Measurements from ENCODE around the gene SART3. TPM values are rescaled to one million over a fixed set of nuclear protein-coding genes. Genes with fewer than 3 reads are reported as not detected.

SART3 gene
- total and polyA plus RNA-seq, 4 donors, result 49.7 to 55.9 (median 52.6) TPM

DNA sequence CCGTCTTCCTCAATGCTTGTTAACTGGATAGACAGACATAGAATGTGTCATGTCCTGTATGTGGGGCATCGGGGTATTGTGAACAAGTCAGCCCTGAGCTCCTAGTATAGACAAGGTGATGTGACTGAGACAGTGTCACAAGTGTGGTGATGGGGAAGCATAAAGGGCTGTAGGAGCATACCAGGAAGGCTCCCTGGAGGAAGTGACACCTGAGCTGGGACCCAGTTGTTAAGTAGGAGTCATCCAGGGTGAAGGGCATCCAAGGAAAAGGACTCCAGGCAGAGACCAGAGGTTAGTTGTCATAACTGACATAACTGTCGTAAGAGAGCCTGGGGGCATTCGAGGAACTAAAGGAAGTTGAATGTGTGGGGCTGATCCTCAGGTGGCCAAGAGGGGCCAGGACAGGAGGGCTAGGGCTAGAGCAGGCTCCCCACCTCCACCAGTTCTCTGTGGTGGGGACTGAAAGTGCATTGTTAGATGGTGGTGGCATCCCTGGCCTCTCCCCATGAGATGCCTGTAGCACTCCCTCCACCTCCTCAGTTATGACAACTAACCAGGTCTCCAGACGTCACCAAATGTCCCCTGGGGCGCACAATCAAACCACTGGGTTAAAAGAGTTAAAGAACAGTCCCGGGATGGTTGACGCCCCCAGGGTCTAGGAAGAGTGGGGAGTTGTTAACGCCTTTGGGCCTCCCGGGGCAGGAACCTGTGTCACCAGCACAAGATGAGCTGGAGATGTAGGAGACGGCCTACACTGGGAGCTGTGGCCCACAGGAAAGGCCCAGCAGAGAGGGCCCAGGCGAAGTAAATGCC, 43.5 kb downstream of the SART3 start:
- DNase-seq (ENCODE audit: low read depth in 4 of 6, low spot score in 6 of 6), result no peak
- H3K27ac ChIP-seq (ENCODE audit: low read depth, low read length), result no peak overlapping the region
- no peaks in the 10 kb centered on the region for H3K27me3 ChIP-seq (ENCODE audit: control insufficient read depth, insufficient read depth, low read length)
- H3K9me3 ChIP-seq (ENCODE audit: control insufficient read depth, insufficient read depth, low read length), result no peaks in the 10 kb centered on the region
- 86% methylated on average over 9 of the region's 12 CpGs for WGBS (ENCODE audit: insufficient coverage)
- no peak overlapping the region for H3K4me3 ChIP-seq (ENCODE audit: low read depth, low read length)
- peaks cover 21% of the 10 kb centered on the region for H3K4me1 ChIP-seq (ENCODE audit: control insufficient read depth, insufficient read depth, low read length)
- H3K36me3 ChIP-seq (ENCODE audit: control insufficient read depth, insufficient read depth, low read length), result peaks cover 49% of the 10 kb centered on the region

DNA sequence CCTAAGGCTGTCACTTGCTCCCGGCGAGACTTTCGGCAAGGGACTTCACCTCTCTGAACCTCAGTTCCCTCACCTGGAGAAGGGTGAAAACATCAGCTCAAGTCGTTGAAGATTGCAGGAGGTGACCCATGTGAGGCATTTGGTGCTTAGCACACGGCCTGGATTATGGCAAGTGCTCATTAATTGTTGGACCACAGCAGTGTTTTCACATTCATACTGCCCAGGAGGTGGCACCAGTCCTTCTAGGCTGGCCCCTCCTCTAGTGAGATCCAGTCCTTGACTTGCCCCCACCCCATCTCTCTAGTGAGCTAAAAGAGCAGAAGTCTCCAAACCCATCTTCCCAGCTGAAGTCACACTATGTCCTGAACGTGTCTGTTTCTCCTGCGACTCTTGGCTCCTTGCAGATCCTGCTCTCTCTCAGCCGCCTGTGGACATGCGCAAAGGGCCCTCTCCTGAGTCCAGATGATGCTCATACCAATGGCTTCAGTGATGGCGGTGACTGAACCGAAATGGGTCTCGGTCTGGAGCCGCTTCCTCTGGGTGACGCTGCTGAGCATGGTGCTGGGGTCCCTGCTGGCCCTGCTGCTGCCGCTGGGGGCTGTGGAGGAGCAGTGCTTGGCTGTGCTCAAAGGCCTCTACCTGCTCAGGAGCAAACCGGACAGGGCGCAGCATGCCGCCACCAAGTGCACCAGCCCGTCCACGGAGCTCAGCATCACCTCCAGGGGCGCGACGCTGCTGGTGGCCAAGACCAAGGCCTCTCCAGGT, 44.3 kb downstream of the SART3 start:
- peaks cover 26% of the 10 kb centered on the region for H3K4me1 ChIP-seq (ENCODE audit: control insufficient read depth, insufficient read depth, low read length)
- no peaks in the 10 kb centered on the region for H3K27me3 ChIP-seq (ENCODE audit: control insufficient read depth, insufficient read depth, low read length)
- no peak for DNase-seq (ENCODE audit: low read depth in 4 of 6, low spot score in 6 of 6)
- H3K4me3 ChIP-seq (ENCODE audit: low read depth, low read length), result no peak overlapping the region
- WGBS (ENCODE audit: insufficient coverage), result 82% methylated on average over 23 of the region's 23 CpGs
- no peaks in the 10 kb centered on the region for H3K9me3 ChIP-seq (ENCODE audit: control insufficient read depth, insufficient read depth, low read length)
- no peak overlapping the region for H3K27ac ChIP-seq (ENCODE audit: low read depth, low read length)
- peaks cover 46% of the 10 kb centered on the region for H3K36me3 ChIP-seq (ENCODE audit: control insufficient read depth, insufficient read depth, low read length)

DNA sequence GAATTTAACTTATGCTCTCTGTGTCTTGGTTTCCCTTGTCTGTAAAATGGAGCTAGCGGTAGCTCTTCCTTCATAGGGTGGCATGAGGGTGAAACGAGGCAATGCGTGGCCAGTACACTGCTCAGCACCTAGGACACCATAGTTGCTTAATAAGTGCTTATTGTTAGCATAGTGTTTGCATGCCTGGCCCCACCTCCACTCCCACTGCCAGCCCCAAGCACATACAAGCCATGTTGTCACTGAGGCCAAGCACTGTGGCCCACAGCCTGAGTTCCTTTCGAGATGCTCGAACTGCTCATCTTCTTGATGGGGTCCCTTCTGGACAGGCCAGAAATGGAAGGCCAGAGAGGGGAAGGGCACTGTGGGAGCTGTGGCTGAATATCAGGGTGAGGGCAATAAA, 45.1 kb downstream of the SART3 start:
- H3K4me1 ChIP-seq (ENCODE audit: control insufficient read depth, insufficient read depth, low read length), result peaks cover 31% of the 10 kb centered on the region
- no peak for DNase-seq (ENCODE audit: low read depth in 4 of 6, low spot score in 6 of 6)
- H3K36me3 ChIP-seq (ENCODE audit: control insufficient read depth, insufficient read depth, low read length), result peaks cover 43% of the 10 kb centered on the region
- H3K4me3 ChIP-seq (ENCODE audit: low read depth, low read length), result peak overlapping the region; percentile 89
- H3K27me3 ChIP-seq (ENCODE audit: control insufficient read depth, insufficient read depth, low read length), result no peaks in the 10 kb centered on the region
- no peak overlapping the region for H3K27ac ChIP-seq (ENCODE audit: low read depth, low read length)
- H3K9me3 ChIP-seq (ENCODE audit: control insufficient read depth, insufficient read depth, low read length), result no peaks in the 10 kb centered on the region
- 83% methylated on average over 4 of the region's 5 CpGs for WGBS (ENCODE audit: insufficient coverage)

DNA sequence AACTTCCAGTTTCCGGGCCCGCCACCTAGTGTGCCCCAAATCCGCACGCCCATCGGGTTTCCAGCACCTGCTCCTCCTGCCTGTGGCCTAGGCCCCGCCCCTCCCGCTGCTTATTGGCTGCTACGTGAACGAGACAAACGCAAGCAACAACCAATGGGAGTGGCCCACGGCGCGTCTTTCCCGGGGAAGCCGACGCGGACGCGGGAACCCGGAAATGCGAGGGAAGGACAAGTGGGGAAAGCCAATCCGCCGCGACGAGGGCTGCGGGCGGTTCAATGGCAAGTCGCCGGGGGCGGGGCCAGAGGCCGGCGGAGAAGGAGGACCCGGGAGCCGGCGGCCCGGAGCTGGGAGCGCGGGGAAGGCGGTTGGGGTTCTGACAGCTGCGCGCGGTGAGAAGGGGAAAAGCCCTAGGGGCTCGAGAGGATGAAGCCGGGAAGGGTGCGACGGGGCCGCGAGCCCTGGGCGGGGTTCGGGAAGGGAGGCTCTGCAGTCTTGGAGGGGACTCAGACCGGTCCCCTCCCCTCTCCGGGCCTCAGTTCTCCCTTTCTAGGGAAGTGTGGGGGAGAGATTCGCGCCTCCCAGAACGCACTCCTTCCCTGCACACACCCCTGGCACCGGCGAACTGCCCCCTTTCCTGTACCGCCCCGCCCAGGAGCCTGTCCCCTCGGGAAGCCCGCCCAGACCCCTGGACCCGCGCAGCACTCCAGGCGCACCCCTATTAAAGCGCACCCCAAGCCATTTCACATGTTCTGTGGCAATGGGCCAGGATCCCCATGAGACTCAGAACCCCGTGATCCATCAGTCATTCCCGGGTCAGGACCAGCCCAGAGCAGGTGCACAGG, 45.8 kb downstream of the SART3 start, which contains the start of gene FICD:
FICD (plus strand) TSS at position 305 of the 842 bp plus-strand sequence. CDS start 1,696 bp downstream, outside the sequence.
- H3K4me1 ChIP-seq (ENCODE audit: control insufficient read depth, insufficient read depth, low read length), result peaks cover 31% of the 10 kb centered on the region
- H3K27ac ChIP-seq (ENCODE audit: low read depth, low read length), result peak within 1 kb of the TSS; percentile 25
- H3K9me3 ChIP-seq (ENCODE audit: control insufficient read depth, insufficient read depth, low read length), result no peaks in the 10 kb centered on the region
- peak; percentile 96 to 100 (median 99) for DNase-seq (ENCODE audit: low read depth in 4 of 6, low spot score in 6 of 6)
- H3K4me3 ChIP-seq (ENCODE audit: low read depth, low read length), result peak within 1 kb of the TSS; percentile 89
- H3K27me3 ChIP-seq (ENCODE audit: control insufficient read depth, insufficient read depth, low read length), result no peaks in the 10 kb centered on the region
- WGBS (ENCODE audit: insufficient coverage), result under 1% methylated on average over 61 of the region's 67 CpGs
- H3K36me3 ChIP-seq (ENCODE audit: control insufficient read depth, insufficient read depth, low read length), result peaks cover 35% of the 10 kb centered on the region

DNA sequence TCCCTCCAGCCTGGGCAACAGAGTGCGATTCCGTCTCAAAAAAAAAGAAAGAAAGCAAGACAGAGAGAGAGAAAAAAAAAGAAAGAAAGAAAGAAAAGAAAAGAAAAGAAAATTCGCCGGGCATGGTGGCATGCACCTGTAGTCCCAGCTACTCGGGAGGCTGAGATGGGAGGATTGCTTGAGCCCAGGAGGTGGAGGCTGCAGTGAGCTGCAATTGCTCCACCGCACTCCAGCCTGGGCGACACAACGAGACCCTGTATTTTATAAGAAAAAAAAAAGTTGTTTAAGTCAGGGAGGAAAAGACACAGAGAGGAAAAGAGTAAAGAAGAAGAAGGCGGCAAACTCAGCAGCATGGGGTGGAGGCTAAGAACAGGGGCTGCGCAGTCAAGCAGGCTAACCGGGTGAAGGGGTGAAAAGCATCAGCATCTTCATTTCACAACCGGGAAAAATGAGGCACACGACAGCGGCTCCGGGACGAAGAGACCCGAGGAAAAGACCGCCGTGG, 46.5 kb downstream of the SART3 start:
- Histone ChIP-seq H3K4me3 (ENCODE audit: low read depth, low read length) (peak overlapping the region; percentile 48), H3K27ac (ENCODE audit: low read depth, low read length) (no peak overlapping the region), H3K4me1 (ENCODE audit: control insufficient read depth, insufficient read depth, low read length) (peaks cover 31% of the 10 kb centered on the region), H3K36me3 (ENCODE audit: control insufficient read depth, insufficient read depth, low read length) (peaks cover 29% of the 10 kb centered on the region), H3K27me3 (ENCODE audit: control insufficient read depth, insufficient read depth, low read length) (no peaks in the 10 kb centered on the region), H3K9me3 (ENCODE audit: control insufficient read depth, insufficient read depth, low read length) (no peaks in the 10 kb centered on the region)
- 28% methylated on average over 19 of the region's 19 CpGs for WGBS (ENCODE audit: insufficient coverage)
- DNase-seq (ENCODE audit: low read depth in 4 of 6, low spot score in 6 of 6), result no peak

DNA sequence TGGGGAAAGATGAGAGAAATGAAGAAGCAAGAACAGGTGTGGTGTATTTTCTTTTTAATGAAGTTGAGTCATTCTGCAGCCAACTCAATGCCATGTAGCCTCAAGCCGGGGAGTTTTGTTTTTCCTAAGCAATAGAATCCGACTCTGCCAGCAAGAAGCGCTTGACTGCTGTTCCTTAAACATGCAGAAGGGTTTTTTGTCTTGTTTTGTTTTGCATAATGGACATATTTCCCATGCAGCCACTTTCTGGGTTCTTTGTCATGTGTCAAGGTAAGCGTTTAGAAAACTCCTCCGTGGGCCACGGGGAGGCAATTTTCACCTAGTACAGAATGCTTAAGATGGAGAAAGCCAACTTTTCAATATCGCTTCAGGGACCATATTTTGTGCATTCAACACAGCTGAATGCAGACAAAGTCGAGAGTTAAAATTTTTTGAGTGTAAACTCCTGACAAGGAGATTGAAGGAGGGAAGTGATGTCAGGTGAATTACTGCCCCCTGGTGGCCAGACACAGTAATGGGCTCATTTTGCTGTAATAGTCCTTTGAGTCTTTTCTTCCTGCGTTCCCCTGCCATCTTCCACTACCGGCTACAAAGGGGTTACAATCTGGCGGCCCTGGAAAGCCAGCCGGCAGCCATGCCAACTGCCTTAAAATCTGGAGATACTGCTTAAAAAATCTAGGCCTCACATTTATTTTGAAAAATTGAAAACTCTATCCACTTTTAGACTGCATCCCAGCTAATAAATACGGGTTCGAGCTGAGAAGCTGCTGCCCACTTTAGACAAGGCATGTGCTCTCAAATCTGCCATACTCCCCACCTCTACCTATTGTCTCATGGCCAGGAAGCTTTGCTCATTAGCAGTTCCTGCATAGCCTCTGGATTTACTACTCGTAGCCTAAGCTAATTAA, 49.1 kb downstream of the SART3 start:
- 29% methylated on average over 11 of the region's 15 CpGs for WGBS (ENCODE audit: insufficient coverage)

DNA sequence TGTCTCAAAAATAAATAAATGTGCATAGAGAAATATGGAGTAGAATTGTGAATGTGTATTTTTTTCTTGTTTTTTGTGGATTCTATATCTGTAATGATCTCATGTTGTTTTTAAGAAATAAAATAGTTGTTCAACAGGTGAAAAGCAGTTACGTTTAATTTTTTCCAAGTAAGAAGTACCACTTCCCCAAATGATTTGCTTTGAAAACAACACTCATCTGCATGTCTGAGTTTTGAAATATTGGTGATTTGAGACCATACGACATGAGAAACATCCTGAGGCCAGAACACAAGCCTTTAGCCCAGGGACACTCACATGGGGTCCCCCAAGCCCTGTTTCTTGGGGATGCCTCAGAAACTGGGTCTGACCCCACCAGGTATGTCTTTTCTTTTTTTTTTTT, 50.1 kb downstream of the SART3 start:
- H3K4me1 ChIP-seq (ENCODE audit: control insufficient read depth, insufficient read depth, low read length), result peaks cover 20% of the 10 kb centered on the region
- H3K9me3 ChIP-seq (ENCODE audit: control insufficient read depth, insufficient read depth, low read length), result no peaks in the 10 kb centered on the region
- no peak for DNase-seq (ENCODE audit: low read depth in 4 of 6, low spot score in 6 of 6)
- H3K27ac ChIP-seq (ENCODE audit: low read depth, low read length), result no peak overlapping the region
- WGBS (ENCODE audit: insufficient coverage), result no CpG with 5 or more reads among the region's 2 CpGs
- H3K4me3 ChIP-seq (ENCODE audit: low read depth, low read length), result no peak overlapping the region
- H3K36me3 ChIP-seq (ENCODE audit: control insufficient read depth, insufficient read depth, low read length), result no peaks in the 10 kb centered on the region
- H3K27me3 ChIP-seq (ENCODE audit: control insufficient read depth, insufficient read depth, low read length), result no peaks in the 10 kb centered on the region

More for the DNA sequence above, 49.1 kb downstream of the SART3 start:
- Histone ChIP-seq H3K27me3 (ENCODE audit: control insufficient read depth, insufficient read depth, low read length) (no peaks in the 10 kb centered on the region), H3K27ac (ENCODE audit: low read depth, low read length) (no peak overlapping the region), H3K9me3 (ENCODE audit: control insufficient read depth, insufficient read depth, low read length) (no peaks in the 10 kb centered on the region), H3K36me3 (ENCODE audit: control insufficient read depth, insufficient read depth, low read length) (peaks cover 2% of the 10 kb centered on the region), H3K4me1 (ENCODE audit: control insufficient read depth, insufficient read depth, low read length) (peaks cover 31% of the 10 kb centered on the region), H3K4me3 (ENCODE audit: low read depth, low read length) (peak overlapping the region; percentile 16)
- DNase-seq (ENCODE audit: low read depth in 4 of 6, low spot score in 6 of 6), result peak; percentile 59 to 97 (median 80)

DNA sequence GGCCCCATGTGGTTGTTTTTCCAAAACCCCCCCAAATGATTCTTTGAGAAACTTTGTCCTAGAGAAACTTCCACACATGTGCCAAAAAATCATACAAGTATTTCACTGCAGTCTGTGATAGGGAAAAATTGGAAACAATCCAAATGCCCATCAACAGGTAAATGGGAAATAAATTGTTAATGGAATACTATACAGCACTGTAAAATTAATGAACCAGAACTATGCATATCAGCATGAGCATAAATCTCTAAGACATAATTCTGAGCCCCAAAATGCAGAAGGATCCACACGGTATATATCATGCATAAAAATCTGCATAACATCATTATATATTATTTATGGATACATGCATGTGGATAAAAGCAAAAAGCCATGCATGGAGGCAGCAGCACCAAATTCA, 51.2 kb downstream of the SART3 start:
- H3K4me3 ChIP-seq (ENCODE audit: low read depth, low read length), result no peak overlapping the region
- no peaks in the 10 kb centered on the region for H3K36me3 ChIP-seq (ENCODE audit: control insufficient read depth, insufficient read depth, low read length)
- H3K27ac ChIP-seq (ENCODE audit: low read depth, low read length), result no peak overlapping the region
- peaks cover 14% of the 10 kb centered on the region for H3K4me1 ChIP-seq (ENCODE audit: control insufficient read depth, insufficient read depth, low read length)
- H3K9me3 ChIP-seq (ENCODE audit: control insufficient read depth, insufficient read depth, low read length), result no peaks in the 10 kb centered on the region
- no CpG with 5 or more reads among the region's 1 CpG for WGBS (ENCODE audit: insufficient coverage)
- DNase-seq (ENCODE audit: low read depth in 4 of 6, low spot score in 6 of 6), result no peak
- H3K27me3 ChIP-seq (ENCODE audit: control insufficient read depth, insufficient read depth, low read length), result no peaks in the 10 kb centered on the region

Measured in spinal cord (tissue), 10 donors.